Right cardiac atrium (tissue), 5 donors: ENCODE results near the gene PPT2. TPM values are rescaled to one million over a fixed set of nuclear protein-coding genes. Genes with fewer than 3 reads are reported as not detected.

Experiments used
- ATAC-seq, 2 donors: fragments of 200-7000 bp; cut with Tn5 transposase; one replicate each; pipeline versions ENCODE4 v1.8.0 to v1.9.1; 2020; ENCODE audit warnings: moderate library complexity in 2 of 2, mild to moderate bottlenecking in 1 of 2
- DNase-seq, 3 donors: peaks; one replicate each; pipeline ENCODE4 v3.0.0-alpha.2; 2020
- H3K27ac ChIP-seq: one replicate; pipeline ENCODE4 v1.5.1; 2013; ENCODE audit warnings: mild to moderate bottlenecking, low read length, control low read depth, moderate library complexity
- H3K27me3 ChIP-seq: one replicate; pipeline ENCODE4 v1.6.1; 2013; ENCODE audit not compliant: control insufficient read depth, insufficient read depth
- H3K4me1 ChIP-seq: one replicate; pipeline ENCODE4 v1.6.1; 2013; ENCODE audit warnings: low read length; ENCODE audit not compliant: control insufficient read depth, insufficient read depth
- H3K4me3 ChIP-seq: one replicate; pipeline ENCODE4 v1.5.1; 2013; ENCODE audit warnings: low read length, control low read depth
- H3K9me3 ChIP-seq: one replicate; pipeline ENCODE4 v1.6.1; 2013; ENCODE audit warnings: low read length; ENCODE audit not compliant: control insufficient read depth
- WGBS: extraction: QIAGEN DNeasy Blood & Tissue Kit; methylation state at CpG from one replicate; pipeline ENCODE4 v1.1.7; 2013; 5-methylcytosine and 5-hydroxymethylcytosine counted together
- intact Hi-C, 4 donors: fragments of 100-400 bp; cut with DNase I; formaldehyde crosslinking; loops; one replicate each; pipeline versions ENCODE4 v1.11.0 to v1.14.0; 2022 to 2023
- polyA plus RNA-seq: library from polyadenylated mRNA; stranded (reverse); fragments of 200-250 nt; gene quantifications from one replicate; pipeline ENCODE4 v1.2.3, GENCODE V29; 2013
- total RNA-seq, 4 donors: library from RNA; stranded (reverse); fragmentation: NEBNext Ultra II Directional; extraction: Animal tissue kit (Norgen Biotek cat#: 25700); gene quantifications; one replicate each; pipeline ENCODE4 v1.2.1, GENCODE V29; 2021
- donor health status: healthy with polysubstance abuse.
- donor health status: DM: no; HTN: yes; CAD: no.
- donor health status: DM: no; HTN: no; CAD: no.
- donor health status: DM: no; HTN: yes; CAD: no; lungs with severe emphysema.
- donor health status: DM: yes; HTN: yes; CAD: no.

Gene PPT2
- total and polyA plus RNA-seq, 5 donors, result 22.4 to 30.5 (median 30.0) TPM

GRCh38 chr6:32168807-32169591, 15.1 kb downstream of the PPT2 start:
- 72% methylated on average over 11 of the region's 11 CpGs for WGBS
- DNase-seq (peak in 2 of 3 donors; percentile 35 to 60), ATAC-seq (peak in 1 of 2 donors; percentile 6)
- Histone ChIP-seq H3K4me3 (no peak overlapping the region), H3K9me3 (no peaks in the 10 kb centered on the region), H3K27me3 (no peaks in the 10 kb centered on the region), H3K4me1 (no peaks in the 10 kb centered on the region), H3K27ac (no peak overlapping the region)
- intact Hi-C loops, result no loop called here

- no peak overlapping the region for H3K4me3 ChIP-seq
- WGBS, result 89% methylated on average over 11 of the region's 11 CpGs
- H3K9me3 ChIP-seq, result no peaks in the 10 kb centered on the region
- no peaks in the 10 kb centered on the region for H3K4me1 ChIP-seq
- intact Hi-C loops, result loop anchor here in 1 of 4 donors (10.0 kb wide), 1 partner anchor 45 kb away; the partner anchor contains the start of gene ATF6B
- H3K27me3 ChIP-seq, result no peaks in the 10 kb centered on the region
- no peak overlapping the region for H3K27ac ChIP-seq
- DNase-seq (peak in 1 of 3 donors; percentile 46), ATAC-seq (no peak)
Measured at GRCh38 chr6:32170294-32170693, 16.4 kb downstream of the PPT2 start.

- no peaks in the 10 kb centered on the region for H3K9me3 ChIP-seq
- no peaks in the 10 kb centered on the region for H3K27me3 ChIP-seq
- ATAC-seq (no peak), DNase-seq (peak in 1 of 3 donors; percentile 32)
- no peak overlapping the region for H3K4me3 ChIP-seq
- no peaks in the 10 kb centered on the region for H3K4me1 ChIP-seq
- H3K27ac ChIP-seq, result no peak overlapping the region
- intact Hi-C loops, result loop anchor here in 1 of 4 donors (10.0 kb wide), 1 partner anchor 46 kb away; the partner anchor contains the start of gene ATF6B
- WGBS, result 92% methylated on average over 6 of the region's 6 CpGs
Measured at GRCh38 chr6:32171234-32171633, 17.3 kb downstream of the PPT2 start.

- no peak overlapping the region for H3K27ac ChIP-seq
- no peak overlapping the region for H3K4me3 ChIP-seq
- WGBS, result 78% methylated on average over 4 of the region's 4 CpGs
- intact Hi-C loops, result loop anchor here in 1 of 4 donors (10.0 kb wide), 1 partner anchor 48 kb away; the partner anchor contains the start of gene ATF6B
- no peaks in the 10 kb centered on the region for H3K27me3 ChIP-seq
- DNase-seq, result no peak
- ATAC-seq, result no peak
- no peaks in the 10 kb centered on the region for H3K9me3 ChIP-seq
- H3K4me1 ChIP-seq, result no peaks in the 10 kb centered on the region
Measured at GRCh38 chr6:32173051-32173727, 19.2 kb downstream of the PPT2 start.

GRCh38 chr6:32174416-32174815, 20.5 kb downstream of the PPT2 start:
- WGBS, result 78% methylated on average over 1 of the region's 1 CpG
- Histone ChIP-seq H3K27me3 (no peaks in the 10 kb centered on the region), H3K27ac (no peak overlapping the region), H3K9me3 (no peaks in the 10 kb centered on the region), H3K4me1 (peaks cover 3% of the 10 kb centered on the region), H3K4me3 (no peak overlapping the region)
- no peak for ATAC-seq
- no peak for DNase-seq
- intact Hi-C loops, result loop anchor here in 1 of 4 donors (10.0 kb wide), 1 partner anchor 50 kb away; the partner anchor contains the start of gene ATF6B

- intact Hi-C loops, result loop anchor here in 1 of 4 donors (10.0 kb wide), 1 partner anchor 51 kb away; the partner anchor contains the start of gene ATF6B
- whole genome bisulfite sequencing, result 18% methylated on average over 2 of the region's 2 CpGs
- Histone ChIP-seq H3K4me3 (peak overlapping the region; percentile 88), H3K9me3 (no peaks in the 10 kb centered on the region), H3K27me3 (no peaks in the 10 kb centered on the region), H3K4me1 (peaks cover 4% of the 10 kb centered on the region), H3K27ac (peak overlapping the region; percentile 76)
- DNase-seq (no peak), ATAC-seq (no peak)
Measured at GRCh38 chr6:32175322-32175710, 21.4 kb downstream of the PPT2 start.

- DNase-seq (peak; percentile 98 to 99 (median 99)), ATAC-seq (peak; percentile 79)
- Histone ChIP-seq H3K27ac (peak within 1 kb of the TSS; percentile 98), H3K9me3 (no peaks in the 10 kb centered on the region), H3K4me1 (peaks cover 4% of the 10 kb centered on the region), H3K27me3 (no peaks in the 10 kb centered on the region), H3K4me3 (peak within 1 kb of the TSS; percentile 88)
- under 1% methylated on average over 27 of the region's 27 CpGs for WGBS
- intact Hi-C loops, result loop anchor here in 1 of 4 donors (10.0 kb wide), 1 partner anchor 51 kb away; the partner anchor contains the start of gene ATF6B
Measured at GRCh38 chr6:32175711-32176475, 22.0 kb downstream of the PPT2 start, which contains the start of gene AGPAT1. Gene AGPAT1 (minus strand): TSS chr6:32176084. CDS start chr6:32171496, 4,588 bp downstream.

- H3K4me1 ChIP-seq, result peaks cover 4% of the 10 kb centered on the region
- intact Hi-C loops, result loop anchor here in 1 of 4 donors (10.0 kb wide), 1 partner anchor 52 kb away; the partner anchor contains the start of gene ATF6B
- no peaks in the 10 kb centered on the region for H3K9me3 ChIP-seq
- H3K4me3 ChIP-seq, result peak overlapping the region; percentile 33
- no peak for DNase-seq
- no peaks in the 10 kb centered on the region for H3K27me3 ChIP-seq
- 20% methylated on average over 5 of the region's 5 CpGs for WGBS
- H3K27ac ChIP-seq, result peak overlapping the region; percentile 98
- no peak for ATAC-seq
Measured at GRCh38 chr6:32176476-32177182, 22.7 kb downstream of the PPT2 start.

GRCh38 chr6:32177183-32177787, 23.3 kb downstream of the PPT2 start:
- Histone ChIP-seq H3K9me3 (no peaks in the 10 kb centered on the region), H3K27me3 (no peaks in the 10 kb centered on the region), H3K27ac (peak overlapping the region; percentile 98), H3K4me3 (peak overlapping the region; percentile 33), H3K4me1 (peaks cover 4% of the 10 kb centered on the region)
- under 1% methylated on average over 20 of the region's 20 CpGs for WGBS
- ATAC-seq (peak; percentile 17 to 25), DNase-seq (peak in 1 of 3 donors; percentile 71)
- intact Hi-C loops, result loop anchor here in 1 of 4 donors (10.0 kb wide), 1 partner anchor 52 kb away; the partner anchor contains the start of gene ATF6B
